ENCODE data around the gene DCN. TPM values are rescaled to one million over a fixed set of nuclear protein-coding genes. Genes with fewer than 3 reads are reported as not detected.

DCN gene
- total RNA-seq, 1 experiment from 2014 or later, result 2.0 TPM

GRCh38 chr12:91127306-91127705 lies 55.3 kb downstream of the DCN start:
- no peak for TF ChIP-seq FOXJ3 (CRISPR knock-in tag; IDR thresholded peaks at IDR 0.05; ENCODE audit: borderline replicate concordance)
- no peak for TF ChIP-seq SOX15 (CRISPR knock-in tag; IDR thresholded peaks at IDR 0.05)
- no peak for TF ChIP-seq GTF2I (CRISPR knock-in tag; conservative IDR thresholded peaks at IDR 0.05)
- TF ChIP-seq AFF4 (CRISPR knock-in tag; IDR thresholded peaks at IDR 0.05; ENCODE audit: borderline replicate concordance), result no peak
- TF ChIP-seq HMGA2 (CRISPR knock-in tag; IDR thresholded peaks at IDR 0.05), result no peak
- no peak for TF ChIP-seq EMX1 (CRISPR knock-in tag; IDR thresholded peaks at IDR 0.05)
- no peak for TF ChIP-seq E2F4 (CRISPR knock-in tag; IDR thresholded peaks at IDR 0.05; ENCODE audit: borderline replicate concordance, low read depth)
- H3K4me3 Mint-ChIP-seq, result no peak overlapping the region
- ATAC-seq (no peak), DNase-seq (ENCODE audit: low spot score) (no peak)
- H3K36me3 Mint-ChIP-seq, result no peaks in the 10 kb centered on the region
- POLR2A ChIA-PET, result no interaction called here
- no peak overlapping the region for H3K27ac Mint-ChIP-seq
- no peaks in the 10 kb centered on the region for H3K27me3 Mint-ChIP-seq (ENCODE audit: low read depth)
- CTCF ChIA-PET, result no interaction called here
- H3K9me3 Mint-ChIP-seq, result no peaks in the 10 kb centered on the region
- H3K4me1 Mint-ChIP-seq, result no peaks in the 10 kb centered on the region

DNA sequence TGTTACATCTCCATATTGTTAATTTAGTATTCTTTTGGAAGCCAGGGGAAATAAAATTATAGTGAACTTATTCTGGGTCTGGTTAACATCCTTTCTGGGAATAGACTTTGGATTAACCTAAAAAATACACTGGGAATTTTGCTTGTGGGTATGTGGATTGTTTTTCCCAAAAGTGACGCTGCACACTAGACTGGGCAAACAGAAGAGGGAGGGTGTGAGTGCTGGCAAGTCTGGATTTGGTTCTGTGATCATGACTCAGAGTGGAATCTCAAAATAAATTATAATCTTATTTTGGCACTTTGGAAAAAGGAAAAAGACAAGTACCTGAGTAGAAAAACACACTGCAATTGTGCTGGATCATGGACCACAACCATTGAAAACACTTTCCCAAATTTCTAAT lies 56.1 kb downstream of the DCN start:
- no peaks in the 10 kb centered on the region for H3K9me3 Mint-ChIP-seq
- ChIA-PET POLR2A (no interaction called here), CTCF (no interaction called here)
- no peak overlapping the region for H3K4me3 Mint-ChIP-seq
- no peak for TF ChIP-seq ZNF138 (CRISPR knock-in tag; conservative IDR thresholded peaks at IDR 0.05)
- no peak for TF ChIP-seq ATF6 (CRISPR knock-in tag; IDR thresholded peaks at IDR 0.05)
- TF ChIP-seq TEAD1 (CRISPR knock-in tag; IDR thresholded peaks at IDR 0.05), result no peak
- TF ChIP-seq, protein P1, sequence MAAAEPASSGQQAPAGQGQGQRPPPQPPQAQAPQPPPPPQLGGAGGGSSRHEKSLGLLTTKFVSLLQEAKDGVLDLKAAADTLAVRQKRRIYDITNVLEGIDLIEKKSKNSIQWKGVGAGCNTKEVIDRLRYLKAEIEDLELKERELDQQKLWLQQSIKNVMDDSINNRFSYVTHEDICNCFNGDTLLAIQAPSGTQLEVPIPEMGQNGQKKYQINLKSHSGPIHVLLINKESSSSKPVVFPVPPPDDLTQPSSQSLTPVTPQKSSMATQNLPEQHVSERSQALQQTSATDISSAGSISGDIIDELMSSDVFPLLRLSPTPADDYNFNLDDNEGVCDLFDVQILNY (CRISPR knock-in tag; IDR thresholded peaks at IDR 0.05), result no peak
- TF ChIP-seq, protein P2, sequence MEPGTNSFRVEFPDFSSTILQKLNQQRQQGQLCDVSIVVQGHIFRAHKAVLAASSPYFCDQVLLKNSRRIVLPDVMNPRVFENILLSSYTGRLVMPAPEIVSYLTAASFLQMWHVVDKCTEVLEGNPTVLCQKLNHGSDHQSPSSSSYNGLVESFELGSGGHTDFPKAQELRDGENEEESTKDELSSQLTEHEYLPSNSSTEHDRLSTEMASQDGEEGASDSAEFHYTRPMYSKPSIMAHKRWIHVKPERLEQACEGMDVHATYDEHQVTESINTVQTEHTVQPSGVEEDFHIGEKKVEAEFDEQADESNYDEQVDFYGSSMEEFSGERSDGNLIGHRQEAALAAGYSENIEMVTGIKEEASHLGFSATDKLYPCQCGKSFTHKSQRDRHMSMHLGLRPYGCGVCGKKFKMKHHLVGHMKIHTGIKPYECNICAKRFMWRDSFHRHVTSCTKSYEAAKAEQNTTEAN (CRISPR knock-in tag; IDR thresholded peaks at IDR 0.05), result no peak
- no peak for TF ChIP-seq RELA (CRISPR knock-in tag; IDR thresholded peaks at IDR 0.05; ENCODE audit: borderline replicate concordance)
- no peaks in the 10 kb centered on the region for H3K27me3 Mint-ChIP-seq (ENCODE audit: low read depth)
- ATAC-seq (no peak), DNase-seq (ENCODE audit: low spot score) (no peak)
- no peaks in the 10 kb centered on the region for H3K4me1 Mint-ChIP-seq
- H3K27ac Mint-ChIP-seq, result no peak overlapping the region
- H3K36me3 Mint-ChIP-seq, result no peaks in the 10 kb centered on the region

- no peaks in the 10 kb centered on the region for H3K27me3 Mint-ChIP-seq (ENCODE audit: low read depth)
- POLR2A ChIA-PET, result no interaction called here
- CTCF ChIA-PET, result no interaction called here
- ATAC-seq, result no peak
- H3K36me3 Mint-ChIP-seq, result no peaks in the 10 kb centered on the region
- H3K4me1 Mint-ChIP-seq, result no peaks in the 10 kb centered on the region
- no peak overlapping the region for H3K27ac Mint-ChIP-seq
- H3K9me3 Mint-ChIP-seq, result no peaks in the 10 kb centered on the region
- H3K4me3 Mint-ChIP-seq, result no peak overlapping the region
- no peak for DNase-seq (ENCODE audit: low spot score)
- TF ChIP-seq FOXP1 (CRISPR knock-in tag; IDR thresholded peaks at IDR 0.05; ENCODE audit: borderline replicate concordance) (no peak), SMAD4 (CRISPR knock-in tag; IDR thresholded peaks at IDR 0.05) (no peak), ZNF138 (CRISPR knock-in tag; conservative IDR thresholded peaks at IDR 0.05) (no peak), ZNF219 (CRISPR knock-in tag; IDR thresholded peaks at IDR 0.05; ENCODE audit: borderline replicate concordance) (no peak), GTF2I (CRISPR knock-in tag; conservative IDR thresholded peaks at IDR 0.05) (no peak), CREB1 (CRISPR knock-in tag; IDR thresholded peaks at IDR 0.05) (no peak)
- TF ChIP-seq, protein P3, sequence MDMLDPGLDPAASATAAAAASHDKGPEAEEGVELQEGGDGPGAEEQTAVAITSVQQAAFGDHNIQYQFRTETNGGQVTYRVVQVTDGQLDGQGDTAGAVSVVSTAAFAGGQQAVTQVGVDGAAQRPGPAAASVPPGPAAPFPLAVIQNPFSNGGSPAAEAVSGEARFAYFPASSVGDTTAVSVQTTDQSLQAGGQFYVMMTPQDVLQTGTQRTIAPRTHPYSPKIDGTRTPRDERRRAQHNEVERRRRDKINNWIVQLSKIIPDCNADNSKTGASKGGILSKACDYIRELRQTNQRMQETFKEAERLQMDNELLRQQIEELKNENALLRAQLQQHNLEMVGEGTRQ (CRISPR knock-in tag; IDR thresholded peaks at IDR 0.05), result no peak
- TF ChIP-seq, protein P4, sequence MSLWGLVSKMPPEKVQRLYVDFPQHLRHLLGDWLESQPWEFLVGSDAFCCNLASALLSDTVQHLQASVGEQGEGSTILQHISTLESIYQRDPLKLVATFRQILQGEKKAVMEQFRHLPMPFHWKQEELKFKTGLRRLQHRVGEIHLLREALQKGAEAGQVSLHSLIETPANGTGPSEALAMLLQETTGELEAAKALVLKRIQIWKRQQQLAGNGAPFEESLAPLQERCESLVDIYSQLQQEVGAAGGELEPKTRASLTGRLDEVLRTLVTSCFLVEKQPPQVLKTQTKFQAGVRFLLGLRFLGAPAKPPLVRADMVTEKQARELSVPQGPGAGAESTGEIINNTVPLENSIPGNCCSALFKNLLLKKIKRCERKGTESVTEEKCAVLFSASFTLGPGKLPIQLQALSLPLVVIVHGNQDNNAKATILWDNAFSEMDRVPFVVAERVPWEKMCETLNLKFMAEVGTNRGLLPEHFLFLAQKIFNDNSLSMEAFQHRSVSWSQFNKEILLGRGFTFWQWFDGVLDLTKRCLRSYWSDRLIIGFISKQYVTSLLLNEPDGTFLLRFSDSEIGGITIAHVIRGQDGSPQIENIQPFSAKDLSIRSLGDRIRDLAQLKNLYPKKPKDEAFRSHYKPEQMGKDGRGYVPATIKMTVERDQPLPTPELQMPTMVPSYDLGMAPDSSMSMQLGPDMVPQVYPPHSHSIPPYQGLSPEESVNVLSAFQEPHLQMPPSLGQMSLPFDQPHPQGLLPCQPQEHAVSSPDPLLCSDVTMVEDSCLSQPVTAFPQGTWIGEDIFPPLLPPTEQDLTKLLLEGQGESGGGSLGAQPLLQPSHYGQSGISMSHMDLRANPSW (CRISPR knock-in tag; conservative IDR thresholded peaks at IDR 0.05; ENCODE audit: low read depth), result no peak
Measured at GRCh38 chr12:91123236-91123916, 59.2 kb downstream of the DCN start.

All from WTC11 (cell line).